Fibroblast of lung (primary cell): ENCODE measurements around the gene ADORA1. TPM values are rescaled to one million over a fixed set of nuclear protein-coding genes. Genes with fewer than 3 reads are reported as not detected.

Experiments used
- DNase-seq, 2 donors: peaks; one replicate each; pipeline versions ENCODE4 v3.0.0 to v3.0.0-alpha.2; 2010; ENCODE audit warnings: low read depth in 2 of 2
- H2AFZ ChIP-seq: 2 replicates; pipeline ENCODE4 v1.5.1; 2012; ENCODE audit warnings: low read length, control low read depth, inconsistent platforms
- H3K27ac ChIP-seq: 2 replicates; pipeline ENCODE4 v1.5.1; 2011; ENCODE audit warnings: low read length, control low read depth; ENCODE audit not compliant: insufficient read depth
- H3K27me3 ChIP-seq: 2 replicates; pipeline ENCODE4 v1.5.1; 2011; ENCODE audit warnings: mild to moderate bottlenecking, low read length; ENCODE audit not compliant: control insufficient read depth, insufficient read depth
- H3K36me3 ChIP-seq: 2 replicates; pipeline ENCODE4 v1.5.1; 2011; ENCODE audit warnings: low read length; ENCODE audit not compliant: control insufficient read depth, insufficient read depth
- H3K4me1 ChIP-seq: 2 replicates; pipeline ENCODE4 v1.5.1; 2011; ENCODE audit warnings: low read length; ENCODE audit not compliant: control insufficient read depth, insufficient read depth; ENCODE audit errors: extremely low read depth
- H3K4me2 ChIP-seq: 2 replicates; pipeline ENCODE4 v1.5.1; 2011; ENCODE audit warnings: low read length, control low read depth; ENCODE audit not compliant: insufficient read depth; ENCODE audit errors: extremely low read depth
- H3K4me3 ChIP-seq, 4 experiments: fragments of 200-600 bp in 1 of 4; sonication (generic) in 1 of 4; replicated peaks in 1 of 4; 2 replicates each; pipeline ENCODE4 v1.5.1; 2011 to 2016; ENCODE audit warnings: low read length in 4 of 4, low read depth in 3 of 4, mild to moderate bottlenecking in 3 of 4, control low read depth in 2 of 4, inconsistent platforms in 1 of 4, mixed read lengths in 1 of 4; ENCODE audit not compliant: insufficient read depth in 1 of 4; ENCODE audit errors: control extremely low read depth in 1 of 4
- H3K79me2 ChIP-seq: 2 replicates; pipeline ENCODE4 v1.5.1; 2012; ENCODE audit warnings: mild to moderate bottlenecking, low read length, inconsistent platforms; ENCODE audit not compliant: control insufficient read depth, insufficient read depth
- H3K9ac ChIP-seq: 2 replicates; pipeline ENCODE4 v1.5.1; 2011; ENCODE audit warnings: mild to moderate bottlenecking, low read length, control low read depth; ENCODE audit not compliant: insufficient read depth
- H3K9me3 ChIP-seq: 2 replicates; pipeline ENCODE4 v1.5.1; 2012; ENCODE audit warnings: low read depth, low read length; ENCODE audit not compliant: control insufficient read depth, insufficient read depth
- H4K20me1 ChIP-seq: 2 replicates; pipeline ENCODE4 v1.5.1; 2011; ENCODE audit warnings: low read length; ENCODE audit not compliant: control insufficient read depth, insufficient read depth; ENCODE audit errors: extremely low read depth
- CTCF ChIP-seq, 2 donors: IDR thresholded peaks in 1 of 2; conservative IDR thresholded peaks in 1 of 2; 1 replicate in 1 of 2; 2 replicates in 1 of 2; pipeline ENCODE4 v1.5.1; 2011 to 2012; ENCODE audit warnings: low read length in 2 of 2, control low read depth in 1 of 2, inconsistent platforms in 1 of 2, low read depth in 1 of 2, mild to moderate bottlenecking in 1 of 2
- EZH2 ChIP-seq: IDR thresholded peaks from 2 replicates; pipeline ENCODE4 v1.5.1; 2012; ENCODE audit warnings: low read length, control low read depth, mild to moderate bottlenecking; ENCODE audit errors: missing control alignments
- polyA plus RNA-seq, 2 donors: library from polyadenylated mRNA; depleted of rRNA in 1 of 2; stranded (reverse) in 1 of 2; unstranded in 1 of 2; fragments of >200 nt; gene quantifications; 2 replicates each; pipeline ENCODE4 v1.2.1, GENCODE V29; 2011 to 2012; ENCODE audit warnings: missing spikeins in 1 of 2
- total RNA-seq: library from RNA; depleted of rRNA; stranded (reverse); fragments of >200 nt; gene quantifications from 2 replicates; pipeline ENCODE4 v1.2.1, GENCODE V29; 2014

ADORA1 gene
- total and polyA plus RNA-seq, 2 donors (not counting 1 experiment from before 2014, with no cell fraction given), result 1.5 to 6.1 TPM

DNA sequence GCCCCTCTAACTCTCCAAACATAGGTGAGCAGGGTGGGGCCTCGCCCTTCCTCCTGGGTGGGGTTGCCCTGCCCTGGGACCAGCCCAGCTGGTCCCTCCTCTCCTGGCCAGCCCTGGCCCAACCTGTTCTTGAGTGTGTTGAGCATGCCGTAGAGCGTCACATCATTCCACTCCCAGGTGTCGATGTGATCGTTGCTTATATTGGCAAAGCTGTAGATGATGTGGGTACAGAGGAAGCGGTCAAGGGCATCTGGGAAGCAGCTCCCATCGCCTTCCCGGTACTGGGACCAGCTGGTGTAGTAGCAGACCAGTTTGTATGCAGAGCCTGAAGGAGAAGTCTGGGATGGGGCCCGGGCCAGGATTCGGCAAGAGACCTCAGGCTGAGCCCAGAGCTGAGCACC is 57.5 kb downstream of the ADORA1 start:
- H2AFZ ChIP-seq, result no peak overlapping the region
- no peak overlapping the region for H3K4me3 ChIP-seq
- no peaks in the 10 kb centered on the region for H3K27me3 ChIP-seq
- TF ChIP-seq EZH2, result no peak
- TF ChIP-seq CTCF (conservative IDR thresholded peaks at IDR 0.05 in 1 of 2, IDR thresholded peaks at IDR 0.05 in 1 of 2; ENCODE audit: low read depth in 1 of 2, low read length in 2 of 2), result no peak
- no peaks in the 10 kb centered on the region for H3K9me3 ChIP-seq
- H3K9ac ChIP-seq, result no peak overlapping the region
- H3K79me2 ChIP-seq, result no peaks in the 10 kb centered on the region
- no peak for DNase-seq
- H3K4me2 ChIP-seq, result no peak overlapping the region
- H3K36me3 ChIP-seq, result no peaks in the 10 kb centered on the region
- no peaks in the 10 kb centered on the region for H3K4me1 ChIP-seq
- no peak overlapping the region for H3K27ac ChIP-seq
- H4K20me1 ChIP-seq, result no peaks in the 10 kb centered on the region

GRCh38 chr1:203185585-203185984 is 58.1 kb downstream of the ADORA1 start:
- Histone ChIP-seq H3K79me2 (no peaks in the 10 kb centered on the region), H3K4me3 (no peak overlapping the region), H3K9ac (no peak overlapping the region), H3K27me3 (no peaks in the 10 kb centered on the region), H4K20me1 (no peaks in the 10 kb centered on the region), H3K9me3 (no peaks in the 10 kb centered on the region), H3K27ac (no peak overlapping the region), H2AFZ (no peak overlapping the region), H3K36me3 (no peaks in the 10 kb centered on the region), H3K4me2 (no peak overlapping the region), H3K4me1 (no peaks in the 10 kb centered on the region)
- TF ChIP-seq EZH2 (no peak), CTCF (conservative IDR thresholded peaks at IDR 0.05 in 1 of 2, IDR thresholded peaks at IDR 0.05 in 1 of 2; ENCODE audit: low read depth in 1 of 2, low read length in 2 of 2) (no peak)
- no peak for DNase-seq

DNA sequence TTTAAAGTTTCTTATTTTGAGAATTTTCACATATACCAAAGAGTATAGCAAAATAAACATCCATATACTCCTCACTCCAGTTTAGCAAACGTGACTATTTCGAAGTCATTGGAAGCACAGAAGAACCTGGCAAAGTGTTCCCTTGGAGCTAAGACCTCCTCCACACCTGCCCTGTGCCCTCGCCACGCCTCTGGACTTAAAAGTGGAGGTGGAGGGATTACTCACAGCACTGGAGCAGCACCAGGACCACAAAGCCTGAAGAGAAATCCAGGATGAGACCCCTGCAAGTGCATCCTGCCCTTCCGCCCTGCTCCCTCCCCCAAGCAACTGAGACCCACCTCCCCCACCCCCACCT is 58.5 kb downstream of the ADORA1 start:
- Histone ChIP-seq H3K36me3 (no peaks in the 10 kb centered on the region), H3K4me1 (no peaks in the 10 kb centered on the region), H3K4me2 (no peak overlapping the region), H2AFZ (no peak overlapping the region), H3K27me3 (no peaks in the 10 kb centered on the region), H3K27ac (no peak overlapping the region), H3K9ac (no peak overlapping the region), H4K20me1 (no peaks in the 10 kb centered on the region), H3K79me2 (no peaks in the 10 kb centered on the region), H3K4me3 (no peak overlapping the region), H3K9me3 (no peaks in the 10 kb centered on the region)
- TF ChIP-seq EZH2, result no peak
- DNase-seq, result no peak
